ENCODE data around the gene NUDT19. TPM values are rescaled to one million over a fixed set of nuclear protein-coding genes. Genes with fewer than 3 reads are reported as not detected.

NUDT19 gene
- total RNA-seq, 1 experiment from 2014 or later, result 6.1 TPM

DNA sequence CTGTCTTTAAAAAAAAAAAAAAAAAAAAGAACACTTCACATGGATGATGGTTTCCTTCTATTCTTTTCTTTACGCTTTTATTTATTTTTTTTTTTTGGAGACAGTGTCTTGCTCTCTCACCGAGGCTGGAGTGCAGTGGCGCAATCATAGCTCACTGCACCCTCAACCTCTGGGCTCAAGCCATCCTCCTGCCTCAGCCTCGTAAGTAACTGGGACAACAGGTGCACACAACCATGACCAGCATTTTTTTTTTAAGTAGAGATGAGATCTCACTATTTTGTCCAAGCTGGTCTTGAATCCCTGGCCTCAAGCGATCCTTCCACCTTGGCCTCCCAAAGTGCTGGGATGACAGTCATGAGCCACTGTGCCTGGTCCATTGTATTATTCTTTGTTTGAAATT lies 41.0 kb upstream of the NUDT19 start:
- Histone ChIP-seq H3K4me2 (ENCODE audit: insufficient read depth, insufficient read length, low read length) (no peak overlapping the region), H2BK15ac (ENCODE audit: low read depth, low read length) (no peak overlapping the region), H3K4ac (ENCODE audit: low read depth, low read length) (no peak overlapping the region), H3K4me1 (ENCODE audit: insufficient read depth, low read length) (no peaks in the 10 kb centered on the region; the same call in 1 of the 2 replicates), H3K56ac (ENCODE audit: insufficient read length, low read depth, low read length) (no peak overlapping the region), H3K23ac (ENCODE audit: insufficient read length, low read depth, low read length) (no peak overlapping the region), H2AFZ (ENCODE audit: low read length) (no peak overlapping the region), H4K91ac (ENCODE audit: insufficient read length, low read depth, low read length) (no peak overlapping the region), H3K79me1 (ENCODE audit: insufficient read depth, low read depth, low read length, poor library complexity, severe bottlenecking) (no peaks in the 10 kb centered on the region), H4K20me1 (ENCODE audit: control insufficient read depth, insufficient read depth, insufficient read length) (no peaks in the 10 kb centered on the region), H2BK120ac (ENCODE audit: low read depth, low read length, poor library complexity, severe bottlenecking) (no peak overlapping the region), H3K27ac (ENCODE audit: insufficient read length, low read depth, low read length) (no peak overlapping the region), H2AK5ac (ENCODE audit: insufficient read length, low read length) (no peak overlapping the region), H3K14ac (ENCODE audit: insufficient read depth, low read length) (no peak overlapping the region), H3K23me2 (ENCODE audit: insufficient read length, low read depth, low read length, poor library complexity, severe bottlenecking) (no peaks in the 10 kb centered on the region), H4K5ac (ENCODE audit: insufficient read length, low read depth, low read length) (no peak overlapping the region), H3K27me3 (ENCODE audit: insufficient read depth, low read length) (no peaks in the 10 kb centered on the region), H2BK20ac (ENCODE audit: low read depth, low read length, poor library complexity, severe bottlenecking) (no peak overlapping the region), H3K79me2 (ENCODE audit: insufficient read depth, low read length) (no peaks in the 10 kb centered on the region), H2BK5ac (ENCODE audit: insufficient read length, low read length) (no peak overlapping the region), H4K8ac (replicated peaks; ENCODE audit: insufficient read length, low read depth, low read length) (no peak overlapping the region), H2BK12ac (ENCODE audit: insufficient read length, low read depth, low read length) (no peak overlapping the region), H3K9ac (ENCODE audit: extremely low read depth, insufficient read length, low read length) (no peak overlapping the region), H3T11ph (ENCODE audit: low read length) (no peak overlapping the region), H3K18ac (ENCODE audit: insufficient read length, low read depth, low read length) (no peak overlapping the region), H3K9me3 (ENCODE audit: control insufficient read depth, low read depth, low read length) (no peaks in the 10 kb centered on the region)
- Mint-ChIP-seq H3K4me3 (no peak overlapping the region), H3K9me3 (no peaks in the 10 kb centered on the region), H3K27ac (no peak overlapping the region), H3K4me1 (peaks cover 11 to 20% of the 10 kb centered on the region in 2 experiments), H3K36me3 (ENCODE audit: insufficient read depth in 1 of 3, low read depth in 3 of 3) (peaks cover 26 to 47% (median 41%) of the 10 kb centered on the region in 3 experiments; a peak in 6 of 7 replicates), H3K27me3 (ENCODE audit: low read depth) (no peaks in the 10 kb centered on the region)
- no peak for DNase-seq
- TF ChIP-seq, protein P1, sequence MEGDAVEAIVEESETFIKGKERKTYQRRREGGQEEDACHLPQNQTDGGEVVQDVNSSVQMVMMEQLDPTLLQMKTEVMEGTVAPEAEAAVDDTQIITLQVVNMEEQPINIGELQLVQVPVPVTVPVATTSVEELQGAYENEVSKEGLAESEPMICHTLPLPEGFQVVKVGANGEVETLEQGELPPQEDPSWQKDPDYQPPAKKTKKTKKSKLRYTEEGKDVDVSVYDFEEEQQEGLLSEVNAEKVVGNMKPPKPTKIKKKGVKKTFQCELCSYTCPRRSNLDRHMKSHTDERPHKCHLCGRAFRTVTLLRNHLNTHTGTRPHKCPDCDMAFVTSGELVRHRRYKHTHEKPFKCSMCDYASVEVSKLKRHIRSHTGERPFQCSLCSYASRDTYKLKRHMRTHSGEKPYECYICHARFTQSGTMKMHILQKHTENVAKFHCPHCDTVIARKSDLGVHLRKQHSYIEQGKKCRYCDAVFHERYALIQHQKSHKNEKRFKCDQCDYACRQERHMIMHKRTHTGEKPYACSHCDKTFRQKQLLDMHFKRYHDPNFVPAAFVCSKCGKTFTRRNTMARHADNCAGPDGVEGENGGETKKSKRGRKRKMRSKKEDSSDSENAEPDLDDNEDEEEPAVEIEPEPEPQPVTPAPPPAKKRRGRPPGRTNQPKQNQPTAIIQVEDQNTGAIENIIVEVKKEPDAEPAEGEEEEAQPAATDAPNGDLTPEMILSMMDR (conservative IDR thresholded peaks at IDR 0.05), result no peak
- WGBS (ENCODE audit: extremely low coverage, insufficient read length, low lambda C conversion rate), result no CpG with 5 or more reads among the region's 5 CpGs
